OCI-LY7 (cell line): Measurements from ENCODE around the gene BAG5. TPM values are rescaled to one million over a fixed set of nuclear protein-coding genes. Genes with fewer than 3 reads are reported as not detected.
"Not testable (repeated sequence)": the region's sequence is repeated elsewhere in the genome, so short reads cannot be mapped to it uniquely, and the experiment has no call there.

ENCODE experiments used
- BruUV-seq: library from RNA; stranded (reverse); fragments of 400-500 nt; replicated peaks from 2 replicates; lab custom pipeline; 2021; lab: Mats Ljungman, UMichigan
- CTCF ChIA-PET: fragments of 300-600 bp; sonication (Branson Sonifier 250); formaldehyde crosslinking; loops from one replicate; lab custom pipeline; 2022; ENCODE audit warnings: antibody characterized with exemption; ENCODE audit not compliant: unreplicated experiment; lab: Charles Lee
- POLR2A ChIA-PET: fragments of 300-600 bp; sonication (Branson Sonifier 250); formaldehyde crosslinking; loops from one replicate; lab custom pipeline; 2022; ENCODE audit warnings: antibody characterized with exemption; lab: Charles Lee
- DNase-seq: peaks from one replicate; pipeline ENCODE4 v3.0.0-alpha.2; 2015; ENCODE audit warnings: low spot score
- H2AFZ ChIP-seq: fragments of 200-600 bp; sonication (generic), shearing (Covaris generic); 2 replicates; pipeline ENCODE4 v1.6.1; 2014; ENCODE audit warnings: mild to moderate bottlenecking, antibody characterized with exemption, low read length, moderate library complexity
- H3K27ac ChIP-seq: fragments of 200-600 bp; sonication (generic); 2 replicates; pipeline ENCODE4 v1.5.1; 2014; ENCODE audit warnings: mixed run types, low read depth, mild to moderate bottlenecking, moderate library complexity, low read length, inconsistent platforms; ENCODE audit not compliant: poor library complexity, severe bottlenecking
- H3K36me3 ChIP-seq: fragments of 200-600 bp; sonication (generic); 2 replicates; pipeline ENCODE4 v1.6.1; 2014; ENCODE audit warnings: mild to moderate bottlenecking, antibody characterized with exemption, low read length, moderate library complexity, mixed read lengths; ENCODE audit not compliant: insufficient read depth
- H3K4me1 ChIP-seq: fragments of 200-600 bp; sonication (generic); 2 replicates; pipeline ENCODE4 v1.5.1; 2014; ENCODE audit warnings: mild to moderate bottlenecking, low read length; ENCODE audit not compliant: insufficient read depth, poor library complexity, severe bottlenecking
- H3K4me2 ChIP-seq: fragments of 200-600 bp; sonication (generic); 2 replicates; pipeline ENCODE4 v1.6.1; 2014; ENCODE audit warnings: mild to moderate bottlenecking, low read length
- H3K4me3 ChIP-seq: fragments of 200-600 bp; sonication (generic); 2 replicates; pipeline ENCODE4 v1.5.1; 2014; ENCODE audit warnings: mild to moderate bottlenecking, low read depth, low read length; ENCODE audit not compliant: poor library complexity, severe bottlenecking
- H3K79me2 ChIP-seq: fragments of 200-600 bp; sonication (generic); 2 replicates; pipeline ENCODE4 v1.6.1; 2016; ENCODE audit warnings: low read depth, mild to moderate bottlenecking, low read length, moderate library complexity, mixed read lengths; ENCODE audit not compliant: insufficient read depth
- H3K9me2 ChIP-seq: fragments of 200-600 bp; sonication (generic); 2 replicates; pipeline ENCODE4 v1.6.1; 2016; ENCODE audit warnings: mild to moderate bottlenecking, low read length, mixed read lengths; ENCODE audit not compliant: insufficient read depth
- H3K9me3 ChIP-seq: fragments of 200-600 bp; sonication (generic); 2 replicates; pipeline ENCODE4 v1.6.1; 2014; ENCODE audit warnings: mild to moderate bottlenecking, mixed run types, low read length, mixed read lengths
- H4K20me1 ChIP-seq: fragments of 200-600 bp; sonication (generic); 2 replicates; pipeline ENCODE4 v1.6.1; 2014; ENCODE audit warnings: mild to moderate bottlenecking, antibody characterized with exemption, low read length, moderate library complexity, mixed read lengths; ENCODE audit not compliant: insufficient read depth
- CTCF ChIP-seq: fragments of 200-600 bp; sonication (generic); conservative IDR thresholded peaks from 2 replicates; pipeline ENCODE4 v1.5.1; 2014; ENCODE audit warnings: mild to moderate bottlenecking, antibody characterized with exemption, low read length, moderate library complexity, mixed read lengths
- EZH2phosphoT487 ChIP-seq: fragments of 200-600 bp; sonication (generic); IDR thresholded peaks from 2 replicates; pipeline ENCODE4 v1.6.1; 2018; ENCODE audit warnings: low read depth, borderline replicate concordance, mild to moderate bottlenecking, mixed run types, antibody characterized with exemption, low read length, moderate library complexity, mixed read lengths
- intact Hi-C: fragments of 100-400 bp; cut with micrococcal nuclease; formaldehyde crosslinking; loops from one replicate; pipeline ENCODE4 v1.10.0; 2022; ENCODE audit not compliant: unreplicated experiment
- total RNA-seq, 2 experiments: library from RNA; depleted of rRNA in 1 of 2; stranded (reverse); fragments of >200 nt in 1 of 2; shearing (Covaris generic) in 1 of 2; gene quantifications; 2 replicates each; pipeline ENCODE4 v1.2.3, GENCODE V29; 2014 to 2022

The BAG5 gene
- total RNA-seq, 2 experiments from 2014 or later: 29.2 to 38.7 TPM

DNA sequence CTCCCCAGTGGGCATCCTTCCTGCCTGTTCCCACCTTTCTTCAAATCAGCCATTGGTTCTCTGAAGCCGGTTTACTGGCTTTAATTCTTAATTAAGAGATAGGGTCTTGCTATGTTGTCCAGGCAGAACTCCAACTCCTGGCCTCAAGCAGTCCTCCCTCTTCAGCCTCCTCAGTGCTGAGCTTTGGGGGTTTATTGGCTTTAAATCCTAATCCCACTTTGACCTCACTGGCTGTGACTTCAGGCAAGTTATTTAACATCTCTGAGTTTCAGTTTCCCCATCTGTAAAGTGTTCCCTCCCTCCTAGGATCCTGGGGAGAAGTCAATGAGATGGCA, 35.6 kb downstream of the BAG5 start:
- intact Hi-C loops: no loop called here
- no TSS peak for BruUV-seq
- H3K4me2 ChIP-seq: peak overlapping the region; percentile 100; the same call in 1 of the 2 replicates
- no peaks in the 10 kb centered on the region for H4K20me1 ChIP-seq
- no peaks in the 10 kb centered on the region for H3K9me2 ChIP-seq
- no peak for DNase-seq
- ChIA-PET POLR2A (interaction anchor here (0.5 kb wide), 1 partner anchor 131 kb away, joined by 3 read pairs; no protein-coding TSS in a partner anchor), CTCF (no interaction called here)
- peaks cover 18% of the 10 kb centered on the region; the same call in 1 of the 2 replicates for H3K36me3 ChIP-seq
- no peak overlapping the region for H2AFZ ChIP-seq
- H3K79me2 ChIP-seq: peaks cover 27% of the 10 kb centered on the region
- H3K4me1 ChIP-seq: peaks cover 28% of the 10 kb centered on the region
- H3K9me3 ChIP-seq: no peaks in the 10 kb centered on the region
- H3K4me3 ChIP-seq: no peak overlapping the region
- TF ChIP-seq CTCF (no peak), EZH2phosphoT487 (no peak)
- no peak overlapping the region for H3K27ac ChIP-seq

DNA sequence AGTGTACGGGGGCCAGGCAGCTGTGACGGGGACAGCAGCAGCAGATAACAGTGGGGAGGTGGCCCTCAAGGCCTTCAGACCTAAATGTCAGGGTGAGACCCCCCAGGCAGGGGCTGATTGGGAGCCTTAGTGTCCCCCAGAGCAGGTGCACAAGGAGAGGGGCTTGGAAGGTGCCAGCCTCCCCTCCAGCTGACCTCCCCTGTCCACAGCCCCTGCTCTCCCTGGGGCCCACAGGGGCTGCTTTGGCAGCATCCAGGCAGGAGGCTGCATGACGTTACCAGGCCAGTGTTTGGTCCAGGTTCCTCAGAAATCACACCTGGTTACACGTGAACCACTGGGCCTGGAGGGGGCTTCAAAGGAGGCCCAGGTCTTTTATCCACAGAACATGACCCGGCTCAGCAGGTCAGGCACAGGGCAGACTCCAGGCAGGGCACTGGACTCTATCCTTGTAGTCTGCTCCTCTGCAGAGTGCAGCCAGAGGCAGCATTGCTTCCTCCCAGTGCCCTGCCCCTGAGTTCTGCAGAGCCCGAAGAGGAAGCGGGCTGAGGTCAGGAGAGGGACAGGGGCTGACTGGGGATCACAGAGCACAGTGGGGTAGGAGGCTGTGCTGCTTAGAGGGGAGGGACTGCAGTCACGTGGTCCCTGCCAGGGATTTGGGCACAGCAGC, 36.1 kb downstream of the BAG5 start:
- H3K79me2 ChIP-seq: peaks cover 27% of the 10 kb centered on the region
- no peak overlapping the region for H2AFZ ChIP-seq
- no peak for TF ChIP-seq EZH2phosphoT487
- no peak for TF ChIP-seq CTCF
- H3K4me2 ChIP-seq: no peak overlapping the region
- intact Hi-C loops: no loop called here
- no peak overlapping the region for H3K27ac ChIP-seq
- BruUV-seq: no TSS peak
- no peaks in the 10 kb centered on the region for H3K9me3 ChIP-seq
- no peak overlapping the region for H3K4me3 ChIP-seq
- DNase-seq: no peak
- no peaks in the 10 kb centered on the region for H4K20me1 ChIP-seq
- H3K4me1 ChIP-seq: peaks cover 28% of the 10 kb centered on the region
- H3K36me3 ChIP-seq: peaks cover 14% of the 10 kb centered on the region; the same call in 1 of the 2 replicates
- ChIA-PET POLR2A (interaction anchor here (0.5 kb wide), 1 partner anchor 132 kb away, joined by 3 read pairs; no protein-coding TSS in a partner anchor), CTCF (no interaction called here)
- no peaks in the 10 kb centered on the region for H3K9me2 ChIP-seq

DNA sequence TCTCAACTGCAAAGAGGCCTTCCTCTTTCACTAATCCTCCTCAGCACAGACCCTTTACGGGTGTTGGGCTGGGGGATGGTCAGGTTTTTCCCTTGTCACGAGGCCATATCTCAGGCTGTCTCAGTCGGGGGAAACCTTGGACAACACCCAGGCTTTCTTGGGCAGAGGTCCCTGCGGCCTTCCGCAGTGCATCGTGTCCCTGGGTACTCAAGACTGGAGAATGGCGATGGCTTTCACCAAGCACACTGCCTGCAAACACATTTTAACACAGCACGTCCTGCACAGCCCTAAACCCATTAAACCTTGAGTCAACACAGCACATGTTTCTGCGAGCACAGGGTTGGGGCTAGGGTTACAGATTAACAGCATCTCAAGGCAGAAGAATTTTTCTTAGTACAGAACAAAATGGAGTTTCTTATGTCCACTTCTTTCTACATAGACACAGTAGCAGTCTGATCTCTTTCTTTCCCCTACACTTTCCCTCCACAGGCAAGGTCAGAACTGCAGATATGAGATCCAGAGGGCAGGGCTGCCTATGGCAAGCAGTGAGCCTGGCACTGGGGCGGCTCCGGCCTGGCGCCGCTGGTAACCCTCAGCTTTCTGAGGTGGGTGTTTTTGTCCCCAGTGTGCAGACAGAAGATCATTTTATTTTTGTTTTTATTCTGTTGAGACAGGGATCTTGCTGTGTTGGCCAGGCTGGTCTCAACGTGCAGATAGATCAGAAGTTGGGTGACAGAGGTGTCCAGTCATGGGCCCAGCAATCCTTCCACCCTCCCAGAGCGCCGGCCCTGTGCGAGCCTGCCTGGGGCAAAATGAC, 36.8 kb downstream of the BAG5 start:
- Histone ChIP-seq H3K79me2 (peaks cover 20% of the 10 kb centered on the region), H3K4me1 (peaks cover 31% of the 10 kb centered on the region)
- H3K27ac ChIP-seq, BruUV-seq, DNase-seq, H3K9me2 ChIP-seq, H2AFZ ChIP-seq, POLR2A ChIA-PET, H3K9me3 ChIP-seq, intact Hi-C loops, CTCF ChIA-PET, H4K20me1 ChIP-seq, H3K4me3 ChIP-seq, H3K4me2 ChIP-seq, H3K36me3 ChIP-seq: not testable (repeated sequence)
